HepG2 (cell line): ENCODE measurements around the gene ZNF101. TPM values are rescaled to one million over a fixed set of nuclear protein-coding genes. Genes with fewer than 3 reads are reported as not detected.

Experiments used
- GPN1 ChIP-seq: sonication (generic); formaldehyde crosslinking; IDR thresholded peaks from 2 replicates; pipeline ENCODE4 v1.5.1; 2020; ENCODE audit warnings: missing genetic modification reagents, borderline replicate concordance
- KDM2A ChIP-seq: sonication (generic); formaldehyde crosslinking; IDR thresholded peaks from 2 replicates; pipeline ENCODE4 v1.4.0; 2020; ENCODE audit warnings: low read depth, missing genetic modification reagents, borderline replicate concordance
- MED8 ChIP-seq: sonication (generic); formaldehyde crosslinking; IDR thresholded peaks from 2 replicates; pipeline ENCODE4 v1.8.1; 2023; ENCODE audit warnings: mild to moderate bottlenecking, missing genetic modification reagents; ENCODE audit not compliant: insufficient replicate concordance
- MXD3 ChIP-seq: IDR thresholded peaks from 2 replicates; pipeline ENCODE4 v1.6.1; 2016; ENCODE audit warnings: mild to moderate bottlenecking, missing biosample characterization, missing genetic modification reagents
- PHF20 ChIP-seq: sonication (generic); formaldehyde crosslinking; IDR thresholded peaks from 2 replicates; pipeline ENCODE4 v1.5.0; 2020; ENCODE audit warnings: mild to moderate bottlenecking, missing genetic modification reagents
- SMAD1 ChIP-seq: sonication (generic); formaldehyde crosslinking; IDR thresholded peaks from 2 replicates; pipeline ENCODE4 v1.4.0; 2020; ENCODE audit warnings: missing genetic modification reagents, low read depth, mild to moderate bottlenecking, borderline replicate concordance
- SMARCE1 ChIP-seq: fragments of 450-650 bp; IDR thresholded peaks from 2 replicates; pipeline ENCODE4 v1.6.1; 2017; ENCODE audit warnings: borderline replicate concordance
- SP4 ChIP-seq: sonication (generic); formaldehyde crosslinking; IDR thresholded peaks from 2 replicates; pipeline ENCODE4 v1.8.1; 2023; ENCODE audit warnings: mild to moderate bottlenecking, missing genetic modification reagents
- TBP ChIP-seq: sonication (generic); formaldehyde crosslinking; IDR thresholded peaks from 2 replicates; pipeline ENCODE4 v1.5.0; 2020; ENCODE audit warnings: missing genetic modification reagents
- ZC3H13 ChIP-seq: sonication (generic); formaldehyde crosslinking; IDR thresholded peaks from 2 replicates; pipeline ENCODE4 v1.8.1; 2023; ENCODE audit warnings: mild to moderate bottlenecking, missing genetic modification reagents, moderate library complexity
- ZEB1 ChIP-seq: IDR thresholded peaks from 2 replicates; pipeline ENCODE4 v1.6.1; 2012; ENCODE audit warnings: mild to moderate bottlenecking, low read depth, inconsistent platforms; ENCODE audit not compliant: insufficient replicate concordance
- ZFP91 ChIP-seq: sonication (generic); formaldehyde crosslinking; IDR thresholded peaks from 2 replicates; pipeline ENCODE4 v1.9.0; 2022; ENCODE audit warnings: missing genetic modification reagents, mild to moderate bottlenecking, borderline replicate concordance
- ZNF18 ChIP-seq: sonication (generic); formaldehyde crosslinking; IDR thresholded peaks from 2 replicates; pipeline ENCODE4 v1.8.0; 2022; ENCODE audit warnings: mild to moderate bottlenecking, missing genetic modification reagents; ENCODE audit not compliant: insufficient replicate concordance
- ZNF431 ChIP-seq: sonication (generic); formaldehyde crosslinking; IDR thresholded peaks from 2 replicates; pipeline ENCODE4 v1.9.0; 2022; ENCODE audit warnings: missing genetic modification reagents, low read depth, mild to moderate bottlenecking, borderline replicate concordance
- ZNF816 ChIP-seq: sonication (generic); formaldehyde crosslinking; IDR thresholded peaks from 2 replicates; pipeline ENCODE4 v1.8.0; 2022; ENCODE audit warnings: missing genetic modification reagents, mild to moderate bottlenecking, borderline replicate concordance
- polyA plus RNA-seq, 8 experiments: library from polyadenylated mRNA; depleted of rRNA in 3 of 8; stranded (reverse) in 7 of 8; unstranded in 1 of 8; fragments of >200 nt; fragmentation: Illumina TruSeq in 4 of 8; extraction: Trizol in 4 of 8; gene quantifications; 2 replicates each; pipeline versions ENCODE4 v1.2.1 to v1.2.3, GENCODE V29; 2011 to 2016; ENCODE audit warnings: low read depth in 4 of 8, missing spikeins in 1 of 8, mixed read lengths in 1 of 8; ENCODE audit not compliant: insufficient read depth in 1 of 8
- total RNA-seq, 5 experiments: library from RNA; depleted of rRNA; stranded (reverse); fragments of >200 nt; fragmentation: Illumina TruSeq; extraction: Trizol; gene quantifications; 2 replicates each; pipeline ENCODE4 v1.2.3, GENCODE V29; 2016; ENCODE audit warnings: low read depth in 1 of 5
- TF ChIP-seq, protein P1 (sequence below): sonication (generic); formaldehyde crosslinking; IDR thresholded peaks from 2 replicates; pipeline ENCODE4 v1.4.0; 2020; ENCODE audit warnings: missing genetic modification reagents, mild to moderate bottlenecking, borderline replicate concordance
- TF ChIP-seq, protein P2 (sequence below): sonication (generic); formaldehyde crosslinking; IDR thresholded peaks from 2 replicates; pipeline ENCODE4 v1.5.0; 2020; ENCODE audit warnings: mild to moderate bottlenecking, missing genetic modification reagents, borderline replicate concordance
- TF ChIP-seq, protein P3 (sequence below): IDR thresholded peaks from 2 replicates; pipeline ENCODE4 v1.6.1; 2018; ENCODE audit warnings: missing genetic modification reagents

The ZNF101 gene
- total and polyA plus RNA-seq, 2 of the 13 experiments (the other 11 are each of a cell fraction or from before 2014, with no cell fraction given), result 12.9 to 28.9 TPM

- TF ChIP-seq ZEB1, result no peak
- TF ChIP-seq, protein P1, sequence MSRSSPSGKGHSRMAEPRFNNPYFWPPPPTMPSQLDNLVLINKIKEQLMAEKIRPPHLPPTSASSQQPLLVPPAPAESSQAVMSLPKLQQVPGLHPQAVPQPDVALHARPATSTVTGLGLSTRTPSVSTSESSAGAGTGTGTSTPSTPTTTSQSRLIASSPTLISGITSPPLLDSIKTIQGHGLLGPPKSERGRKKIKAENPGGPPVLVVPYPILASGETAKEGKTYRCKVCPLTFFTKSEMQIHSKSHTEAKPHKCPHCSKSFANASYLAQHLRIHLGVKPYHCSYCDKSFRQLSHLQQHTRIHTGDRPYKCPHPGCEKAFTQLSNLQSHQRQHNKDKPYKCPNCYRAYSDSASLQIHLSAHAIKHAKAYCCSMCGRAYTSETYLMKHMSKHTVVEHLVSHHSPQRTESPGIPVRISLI (CRISPR knock-in tag), result peak; percentile 68; the same call in 1 of the 2 replicates
- TF ChIP-seq, protein P2, sequence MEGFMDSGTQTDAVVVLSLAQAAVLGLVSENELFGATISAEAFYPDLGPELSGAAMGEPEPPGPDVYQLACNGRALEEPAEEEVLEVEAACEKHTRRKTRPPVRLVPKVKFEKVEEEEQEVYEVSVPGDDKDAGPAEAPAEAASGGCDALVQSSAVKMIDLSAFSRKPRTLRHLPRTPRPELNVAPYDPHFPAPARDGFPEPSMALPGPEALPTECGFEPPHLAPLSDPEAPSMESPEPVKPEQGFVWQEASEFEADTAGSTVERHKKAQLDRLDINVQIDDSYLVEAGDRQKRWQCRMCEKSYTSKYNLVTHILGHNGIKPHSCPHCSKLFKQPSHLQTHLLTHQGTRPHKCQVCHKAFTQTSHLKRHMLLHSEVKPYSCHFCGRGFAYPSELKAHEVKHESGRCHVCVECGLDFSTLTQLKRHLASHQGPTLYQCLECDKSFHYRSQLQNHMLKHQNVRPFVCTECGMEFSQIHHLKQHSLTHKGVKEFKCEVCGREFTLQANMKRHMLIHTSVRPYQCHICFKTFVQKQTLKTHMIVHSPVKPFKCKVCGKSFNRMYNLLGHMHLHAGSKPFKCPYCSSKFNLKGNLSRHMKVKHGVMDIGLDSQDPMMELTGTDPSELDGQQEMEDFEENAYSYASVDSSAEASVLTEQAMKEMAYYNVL, result peak; percentile 50; the same call in 1 of the 2 replicates
- peak; percentile 68; the same call in 1 of the 2 replicates for TF ChIP-seq KDM2A (CRISPR knock-in tag)
- TF ChIP-seq ZC3H13 (CRISPR knock-in tag), result 0 out of 2 replicates have a peak, but pooled peaks have one; percentile 37
- no peak; the same call in 1 of the 2 replicates for TF ChIP-seq ZNF431 (CRISPR knock-in tag)
- peak; percentile 20 for TF ChIP-seq ZNF18
- no peak for TF ChIP-seq SMARCE1
- peak; percentile 79; the same call in 1 of the 2 replicates for TF ChIP-seq SMAD1
- peak; percentile 51 for TF ChIP-seq MED8
- TF ChIP-seq SP4, result peak; percentile 76; the same call in 1 of the 2 replicates
- 0 out of 2 replicates have a peak, but pooled peaks have one; percentile 67 for TF ChIP-seq TBP
- TF ChIP-seq, protein P3, sequence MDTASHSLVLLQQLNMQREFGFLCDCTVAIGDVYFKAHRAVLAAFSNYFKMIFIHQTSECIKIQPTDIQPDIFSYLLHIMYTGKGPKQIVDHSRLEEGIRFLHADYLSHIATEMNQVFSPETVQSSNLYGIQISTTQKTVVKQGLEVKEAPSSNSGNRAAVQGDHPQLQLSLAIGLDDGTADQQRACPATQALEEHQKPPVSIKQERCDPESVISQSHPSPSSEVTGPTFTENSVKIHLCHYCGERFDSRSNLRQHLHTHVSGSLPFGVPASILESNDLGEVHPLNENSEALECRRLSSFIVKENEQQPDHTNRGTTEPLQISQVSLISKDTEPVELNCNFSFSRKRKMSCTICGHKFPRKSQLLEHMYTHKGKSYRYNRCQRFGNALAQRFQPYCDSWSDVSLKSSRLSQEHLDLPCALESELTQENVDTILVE, result peak; percentile 52; the same call in 1 of the 2 replicates
- peak; percentile 77 for TF ChIP-seq MXD3
- peak; percentile 53 for TF ChIP-seq ZFP91 (CRISPR knock-in tag)
- TF ChIP-seq GPN1 (CRISPR knock-in tag), result no peak
- no peak for TF ChIP-seq ZNF816 (CRISPR knock-in tag)
- peak; percentile 82 for TF ChIP-seq PHF20 (CRISPR knock-in tag)
Measured at GRCh38 chr19:19663256-19664120, 5.2 kb upstream of the ZNF101 start, which contains the start of gene ATP13A1 (continued).
